BE2C (cell line): ENCODE results near the gene EYA2.

Experiments used
- DNase-seq: peaks from one replicate; pipeline ENCODE4 v3.0.0-alpha.2; 2020
- H3K27me3 ChIP-seq: fragments of 250-450 bp; sonication (Bioruptor Pico); 2 replicates; pipeline ENCODE4 v1.5.1; 2020; ENCODE audit warnings: mild to moderate bottlenecking
- H3K36me3 ChIP-seq: fragments of 250-450 bp; sonication (Bioruptor Pico); 2 replicates; pipeline ENCODE4 v1.5.1; 2020; ENCODE audit warnings: mild to moderate bottlenecking
- H3K4me1 ChIP-seq: fragments of 250-450 bp; sonication (Bioruptor Pico); 2 replicates; pipeline ENCODE4 v1.5.1; 2020
- H3K4me3 ChIP-seq: 2 replicates; pipeline ENCODE4 v1.5.1; 2011; ENCODE audit warnings: low read depth, low read length
- H3K9me3 ChIP-seq: fragments of 250-450 bp; sonication (Bioruptor Pico); 2 replicates; pipeline ENCODE4 v1.5.1; 2020
- CTCF ChIP-seq: IDR thresholded peaks from 2 replicates; pipeline ENCODE4 v1.5.1; 2012; ENCODE audit warnings: mild to moderate bottlenecking, low read depth, low read length

EYA2 gene

GRCh38 chr20:47211036-47211435 is 316.4 kb downstream of the EYA2 start:
- no peak for DNase-seq
- Histone ChIP-seq H3K36me3 (peaks cover 77% of the 10 kb centered on the region), H3K27me3 (no peaks in the 10 kb centered on the region), H3K4me1 (no peaks in the 10 kb centered on the region), H3K9me3 (no peaks in the 10 kb centered on the region), H3K4me3 (no peak overlapping the region)
- no peak for TF ChIP-seq CTCF

GRCh38 chr20:47212606-47213207 is 318.1 kb downstream of the EYA2 start:
- no peak for TF ChIP-seq CTCF
- H3K4me3 ChIP-seq, result no peak overlapping the region
- no peaks in the 10 kb centered on the region for H3K9me3 ChIP-seq
- H3K27me3 ChIP-seq, result no peaks in the 10 kb centered on the region
- no peak for DNase-seq
- H3K4me1 ChIP-seq, result no peaks in the 10 kb centered on the region
- H3K36me3 ChIP-seq, result peaks cover 93% of the 10 kb centered on the region

- Histone ChIP-seq H3K36me3 (peaks cover 94% of the 10 kb centered on the region), H3K27me3 (no peaks in the 10 kb centered on the region)
- TF ChIP-seq CTCF, result no peak
Observed at GRCh38 chr20:47213966-47214365, 319.3 kb downstream of the EYA2 start.

GRCh38 chr20:47215653-47216397 is 321.2 kb downstream of the EYA2 start:
- H3K4me3 ChIP-seq, result no peak overlapping the region
- H3K27me3 ChIP-seq, result no peaks in the 10 kb centered on the region
- no peaks in the 10 kb centered on the region for H3K4me1 ChIP-seq
- H3K9me3 ChIP-seq, result no peaks in the 10 kb centered on the region
- TF ChIP-seq CTCF, result no peak
- DNase-seq, result no peak
- H3K36me3 ChIP-seq, result peaks cover 94% of the 10 kb centered on the region

More at GRCh38 chr20:47213966-47214365, 319.3 kb downstream of the EYA2 start:
- H3K4me3 ChIP-seq, result no peak overlapping the region
- H3K4me1 ChIP-seq, result no peaks in the 10 kb centered on the region
- DNase-seq, result no peak
- H3K9me3 ChIP-seq, result no peaks in the 10 kb centered on the region

GRCh38 chr20:47216819-47217410 is 322.3 kb downstream of the EYA2 start:
- Histone ChIP-seq H3K4me3 (no peak overlapping the region), H3K36me3 (peaks cover 94% of the 10 kb centered on the region), H3K4me1 (no peaks in the 10 kb centered on the region), H3K27me3 (no peaks in the 10 kb centered on the region), H3K9me3 (no peaks in the 10 kb centered on the region)
- DNase-seq, result no peak
- TF ChIP-seq CTCF, result no peak
